CD4-positive, CD25-positive, alpha-beta regulatory T cell (primary cell): ENCODE results near the gene IL2RG. TPM values are rescaled to one million over a fixed set of nuclear protein-coding genes. Genes with fewer than 3 reads are reported as not detected.

Source experiments
- ATAC-seq, 2 donors: fragments of 150-1000 bp; cut with Tn5 transposase; one replicate each; pipeline ENCODE4 v1.10.0; 2021; ENCODE audit warnings: low read depth in 2 of 2, moderate number of reproducible peaks in 2 of 2, moderate library complexity in 1 of 2
- DNase-seq, 3 donors: peaks; one replicate each; pipeline versions ENCODE4 v3.0.0 to v3.0.0-alpha.2; 2012 to 2022; ENCODE audit warnings: mixed read lengths in 1 of 3
- H3K27ac ChIP-seq: one replicate; pipeline ENCODE4 v1.7.0; 2013; ENCODE audit warnings: mild to moderate bottlenecking, low read length; ENCODE audit not compliant: insufficient read depth, poor library complexity, severe bottlenecking
- H3K27me3 ChIP-seq: one replicate; pipeline ENCODE4 v1.7.0; 2013; ENCODE audit warnings: low read length; ENCODE audit not compliant: control insufficient read depth, insufficient read depth
- H3K36me3 ChIP-seq: one replicate; pipeline ENCODE4 v1.7.0; 2013; ENCODE audit warnings: mild to moderate bottlenecking, low read length, moderate library complexity; ENCODE audit not compliant: control insufficient read depth, insufficient read depth
- H3K4me1 ChIP-seq: 2 replicates; pipeline ENCODE4 v1.7.0; 2013; ENCODE audit warnings: mild to moderate bottlenecking, low read length; ENCODE audit not compliant: insufficient read depth, control insufficient read depth, poor library complexity, severe bottlenecking
- H3K4me3 ChIP-seq: one replicate; pipeline ENCODE4 v1.7.0; 2013; ENCODE audit warnings: low read depth, mild to moderate bottlenecking, low read length, moderate library complexity
- H3K9me3 ChIP-seq, 2 experiments: 1 replicate in 1 of 2; 2 replicates in 1 of 2; pipeline ENCODE4 v1.7.0; 2013; ENCODE audit warnings: low read length in 2 of 2, mild to moderate bottlenecking in 1 of 2, moderate library complexity in 1 of 2; ENCODE audit not compliant: control insufficient read depth in 2 of 2
- H3K27ac Mint-ChIP-seq, 3 donors: one replicate each; pipeline ENCODE4 v1.8.0; 2020 to 2022; ENCODE audit warnings: mild to moderate bottlenecking in 3 of 3, mixed read lengths in 3 of 3, moderate library complexity in 2 of 3
- H3K27me3 Mint-ChIP-seq: one replicate; pipeline ENCODE4 v1.8.0; 2022; ENCODE audit warnings: mild to moderate bottlenecking, mixed read lengths
- H3K36me3 Mint-ChIP-seq: one replicate; pipeline ENCODE4 v1.8.0; 2020; ENCODE audit warnings: mixed read lengths
- H3K4me1 Mint-ChIP-seq, 4 donors: one replicate each; pipeline ENCODE4 v1.8.0; 2020 to 2022; ENCODE audit warnings: mixed read lengths in 4 of 4, mild to moderate bottlenecking in 1 of 4
- H3K4me3 Mint-ChIP-seq, 4 donors: one replicate each; pipeline ENCODE4 v1.8.0; 2020 to 2022; ENCODE audit warnings: mild to moderate bottlenecking in 4 of 4, mixed read lengths in 4 of 4, moderate library complexity in 3 of 4
- H3K9me3 Mint-ChIP-seq, 7 donors: one replicate each; pipeline ENCODE4 v1.8.0; 2020 to 2022; ENCODE audit warnings: mixed read lengths in 7 of 7, mild to moderate bottlenecking in 3 of 7, moderate library complexity in 2 of 7
- polyA plus RNA-seq, 4 donors: library from polyadenylated mRNA; unstranded; fragments of 300-500 nt; fragmentation: Illumina TruSeq; gene quantifications; one replicate each; pipeline ENCODE4 v1.2.3, GENCODE V29; 2021
- total RNA-seq: library from RNA; stranded (reverse); gene quantifications from one replicate; pipeline ENCODE4 v1.2.3, GENCODE V29; 2022

The IL2RG gene
- total and polyA plus RNA-seq, 5 donors from 2014 or later: 504 to 1,278 (median 1,069) TPM

DNA sequence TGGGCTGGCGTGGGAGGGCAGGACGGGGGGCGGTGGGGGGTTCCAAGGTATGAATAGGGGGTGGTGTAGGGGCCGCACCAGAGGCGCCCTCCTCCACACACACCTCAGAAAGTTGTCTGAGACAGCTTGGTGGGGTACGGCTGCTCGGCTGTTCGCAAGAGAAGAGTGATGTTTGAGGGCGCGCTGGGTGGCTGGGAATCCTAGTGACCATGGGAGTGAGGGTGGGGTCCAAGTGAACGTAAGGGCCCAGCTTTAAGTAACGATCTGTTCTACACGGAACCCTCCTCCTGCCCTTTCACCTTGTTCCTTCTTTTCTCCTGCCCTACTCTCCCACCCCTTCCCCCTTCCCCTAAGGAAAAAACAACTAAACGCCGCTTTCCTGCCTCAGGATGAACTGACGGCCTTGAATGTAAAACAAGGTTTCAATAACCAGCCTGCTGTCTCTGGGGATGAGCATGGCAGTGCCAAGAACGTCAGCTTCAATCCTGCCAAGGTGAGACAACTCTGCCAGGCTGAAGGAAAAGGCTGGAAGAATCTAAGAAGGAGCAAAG, 7.7 kb upstream of the IL2RG start:
- Mint-ChIP-seq H3K4me3 (peak overlapping the region; percentile 91 to 95 (median 92)), H3K9me3 (no peaks in the 10 kb centered on the region), H3K4me1 (peaks cover 0 to 42% (median 3%) of the 10 kb centered on the region in 4 donors), H3K27ac (peak overlapping the region in 2 of 3 donors; percentile 71 to 93), H3K27me3 (no peaks in the 10 kb centered on the region), H3K36me3 (peaks cover 16% of the 10 kb centered on the region)
- peak overlapping the region; percentile 84 for H3K27ac ChIP-seq
- peak overlapping the region; percentile 66 for H3K4me3 ChIP-seq
- ATAC-seq: no peak
- H3K27me3 ChIP-seq: no peaks in the 10 kb centered on the region
- no peaks in the 10 kb centered on the region for H3K9me3 ChIP-seq
- peaks cover 29% of the 10 kb centered on the region for H3K36me3 ChIP-seq
- H3K4me1 ChIP-seq: peaks cover 19% of the 10 kb centered on the region
- no peak for DNase-seq

DNA sequence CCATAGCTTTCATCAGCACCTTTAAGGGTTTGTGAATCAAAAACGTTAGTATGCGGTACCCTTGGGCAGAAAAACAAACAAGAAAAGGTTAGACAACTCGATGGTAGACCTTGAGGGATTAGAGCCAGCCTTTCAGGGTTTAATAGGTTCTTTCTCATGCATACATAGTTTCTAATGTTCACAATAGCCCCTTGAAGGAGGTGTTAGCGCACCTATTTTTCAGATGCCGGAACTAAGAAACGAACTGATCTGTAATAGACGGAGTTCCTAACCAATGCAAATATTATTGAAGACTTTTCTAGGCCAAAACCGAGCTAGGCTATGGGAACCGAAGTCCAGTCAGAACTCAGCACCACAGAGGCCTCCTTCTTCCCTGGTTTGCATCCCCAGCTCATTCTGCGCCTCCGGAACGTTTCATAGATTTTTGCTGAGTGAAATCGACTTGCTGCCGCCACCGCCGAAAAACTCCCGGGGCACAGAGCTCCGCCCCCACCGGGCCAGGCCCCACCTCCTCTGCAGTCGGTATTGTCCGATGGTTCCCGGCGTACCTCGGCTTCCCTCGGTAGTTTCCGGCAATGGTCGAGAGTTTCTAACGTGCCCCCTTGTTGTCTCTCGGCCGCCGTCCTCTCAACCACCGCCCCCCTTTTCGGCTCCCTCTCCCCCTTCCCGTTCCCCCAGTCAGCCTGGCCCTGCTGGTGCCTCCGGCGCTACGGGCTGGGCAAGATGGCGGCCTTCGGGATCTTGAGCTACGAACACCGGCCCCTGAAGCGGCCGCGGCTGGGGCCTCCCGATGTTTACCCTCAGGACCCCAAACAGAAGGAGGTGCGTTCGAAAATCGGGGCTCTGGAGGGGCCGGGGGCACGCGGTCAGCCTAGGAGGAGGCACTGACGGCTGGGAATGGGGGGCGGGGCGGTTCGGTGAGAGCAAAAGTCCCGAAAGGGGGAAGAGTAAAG, 6.9 kb upstream of the IL2RG start, which contains the start of gene MED12:
Gene MED12, plus strand, starts transcription at position 565 of the 953 bp plus-strand sequence. Its CDS starts 159 bp downstream, at position 724.
- Histone ChIP-seq H3K27me3 (no peaks in the 10 kb centered on the region), H3K36me3 (peaks cover 23% of the 10 kb centered on the region), H3K4me1 (peaks cover 26% of the 10 kb centered on the region), H3K4me3 (peak within 1 kb of the TSS; percentile 75), H3K27ac (peak within 1 kb of the TSS; percentile 84), H3K9me3 (no peaks in the 10 kb centered on the region)
- peaks cover 0 to 45% (median 4%) of the 10 kb centered on the region in 4 donors for H3K4me1 Mint-ChIP-seq
- peaks cover 12% of the 10 kb centered on the region for H3K36me3 Mint-ChIP-seq
- no peaks in the 10 kb centered on the region for H3K9me3 Mint-ChIP-seq
- DNase-seq (peak; percentile 76 to 82 (median 78)), ATAC-seq (peak; percentile 89 to 93)
- H3K4me3 Mint-ChIP-seq: peak within 1 kb of the TSS; percentile 91 to 95 (median 92)
- peak within 1 kb of the TSS; percentile 95 to 96 (median 95) for H3K27ac Mint-ChIP-seq
- H3K27me3 Mint-ChIP-seq: no peaks in the 10 kb centered on the region

GRCh38 chrX:71117358-71117757, 6.0 kb upstream of the IL2RG start:
- Mint-ChIP-seq H3K9me3 (no peaks in the 10 kb centered on the region), H3K27me3 (no peaks in the 10 kb centered on the region), H3K36me3 (peaks cover 7% of the 10 kb centered on the region), H3K4me1 (peaks cover 0 to 48% (median 8%) of the 10 kb centered on the region in 4 donors), H3K4me3 (peak overlapping the region in 1 of 4 donors; percentile 94), H3K27ac (peak overlapping the region in 2 of 3 donors; percentile 40 to 95)
- no peak for DNase-seq
- H3K9me3 ChIP-seq: no peaks in the 10 kb centered on the region
- peak overlapping the region; percentile 84 for H3K27ac ChIP-seq
- ATAC-seq: no peak
- H3K36me3 ChIP-seq: peaks cover 14% of the 10 kb centered on the region
- H3K4me1 ChIP-seq: peaks cover 35% of the 10 kb centered on the region
- peak overlapping the region; percentile 75 for H3K4me3 ChIP-seq
- no peaks in the 10 kb centered on the region for H3K27me3 ChIP-seq

DNA sequence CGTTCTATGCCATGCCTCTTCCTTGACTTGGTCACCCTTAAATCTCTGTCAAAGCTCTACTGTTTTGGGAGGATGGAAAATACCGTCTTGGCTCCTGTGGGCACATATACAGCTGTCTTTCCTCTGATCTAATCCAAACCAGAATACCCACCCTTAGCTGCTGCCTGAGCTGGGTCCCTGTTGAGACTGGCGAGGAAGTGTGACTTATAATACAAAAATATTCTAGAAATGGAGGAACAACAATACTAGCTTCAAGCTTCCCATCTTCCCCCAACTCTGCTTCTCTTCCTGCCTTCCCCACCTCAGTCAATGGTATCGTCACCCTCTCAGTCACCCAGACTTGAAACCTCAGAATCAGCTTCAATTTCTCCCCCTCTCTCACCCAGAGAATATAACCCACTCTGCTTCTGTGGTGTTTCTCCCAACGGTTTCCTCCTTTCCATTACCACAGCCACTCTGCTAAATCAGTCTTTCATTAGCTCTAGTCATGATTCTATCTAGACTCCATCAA, 599 bp upstream of the IL2RG start:
- Histone ChIP-seq H3K4me1 (peaks cover 57% of the 10 kb centered on the region), H3K27me3 (no peaks in the 10 kb centered on the region), H3K9me3 (no peaks in the 10 kb centered on the region), H3K4me3 (peak overlapping the region; percentile 96), H3K27ac (peak overlapping the region; percentile 99), H3K36me3 (peaks cover 15% of the 10 kb centered on the region)
- Mint-ChIP-seq H3K36me3 (peaks cover 36% of the 10 kb centered on the region), H3K9me3 (no peaks in the 10 kb centered on the region), H3K27me3 (no peaks in the 10 kb centered on the region), H3K4me1 (peaks cover 0 to 67% (median 12%) of the 10 kb centered on the region in 4 donors), H3K27ac (peak overlapping the region; percentile 98 to 100 (median 99)), H3K4me3 (peak overlapping the region; percentile 89 to 98 (median 93))
- ATAC-seq: peak; percentile 1 to 12
- peak in 1 of 3 donors; percentile 47 for DNase-seq

DNA sequence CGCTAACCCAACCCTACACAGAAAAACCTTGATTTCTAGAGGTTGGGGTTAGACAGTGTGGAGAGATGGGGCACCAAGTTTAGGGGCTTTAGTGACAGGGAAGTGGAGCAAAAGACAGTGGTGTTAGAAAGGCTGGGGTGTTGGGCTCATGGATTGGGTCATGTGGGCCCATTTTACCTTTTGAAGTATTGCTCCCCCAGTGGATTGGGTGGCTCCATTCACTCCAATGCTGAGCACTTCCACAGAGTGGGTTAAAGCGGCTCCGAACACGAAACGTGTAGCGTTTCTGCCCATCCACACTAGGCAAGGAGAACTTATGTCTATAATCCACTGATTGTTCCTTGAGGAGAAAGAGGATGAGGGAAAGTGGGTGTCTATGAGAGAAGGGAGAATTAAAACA, 2.3 kb downstream of the IL2RG start:
- ATAC-seq (no peak), DNase-seq (peak in 2 of 3 donors; percentile 39 to 44)
- H3K9me3 Mint-ChIP-seq: no peaks in the 10 kb centered on the region
- Histone ChIP-seq H3K27me3 (no peaks in the 10 kb centered on the region), H3K36me3 (peaks cover 15% of the 10 kb centered on the region), H3K27ac (peak overlapping the region; percentile 99), H3K4me1 (peaks cover 87% of the 10 kb centered on the region), H3K4me3 (peak overlapping the region; percentile 96), H3K9me3 (no peaks in the 10 kb centered on the region)
- peak overlapping the region; percentile 89 to 98 (median 93) for H3K4me3 Mint-ChIP-seq
- no peaks in the 10 kb centered on the region for H3K27me3 Mint-ChIP-seq
- peak overlapping the region; percentile 91 to 100 (median 99) for H3K27ac Mint-ChIP-seq
- peaks cover 0 to 89% (median 28%) of the 10 kb centered on the region in 4 donors for H3K4me1 Mint-ChIP-seq
- H3K36me3 Mint-ChIP-seq: peaks cover 47% of the 10 kb centered on the region

DNA sequence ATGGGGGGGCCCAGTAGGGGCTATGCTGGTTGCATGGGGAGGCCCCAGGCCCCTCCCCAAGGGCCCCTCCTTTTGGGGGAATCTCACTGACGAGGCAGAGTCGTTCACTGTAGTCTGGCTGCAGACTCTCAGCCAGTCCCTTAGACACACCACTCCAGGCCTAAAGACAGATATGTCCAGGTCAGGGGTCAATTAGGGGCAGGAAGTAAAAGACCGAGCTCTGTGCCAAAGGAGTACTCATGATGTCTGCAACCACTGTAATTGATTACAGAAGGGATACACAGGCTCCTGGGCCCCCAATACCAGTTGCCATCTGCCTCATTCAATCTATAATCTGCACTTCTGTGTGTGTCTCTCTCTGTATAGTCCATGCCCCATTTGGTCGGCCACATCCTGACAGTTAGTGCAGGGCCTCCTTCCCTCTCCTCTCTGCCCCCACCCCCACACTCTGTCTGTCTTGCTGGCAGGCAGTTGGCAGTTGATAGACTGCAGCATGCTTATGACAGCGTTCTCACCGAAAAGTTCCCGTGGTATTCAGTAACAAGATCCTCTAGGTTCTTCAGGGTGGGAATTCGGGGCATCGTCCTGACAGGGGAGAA, 3.5 kb downstream of the IL2RG start:
- Mint-ChIP-seq H3K4me1 (peaks cover 0 to 93% (median 34%) of the 10 kb centered on the region in 4 donors), H3K27ac (peak overlapping the region; percentile 91 to 100 (median 99)), H3K36me3 (peaks cover 47% of the 10 kb centered on the region), H3K4me3 (peak overlapping the region; percentile 89 to 98 (median 93)), H3K27me3 (no peaks in the 10 kb centered on the region), H3K9me3 (no peaks in the 10 kb centered on the region)
- peak; percentile 30 to 44 for ATAC-seq
- H3K27me3 ChIP-seq: no peaks in the 10 kb centered on the region
- H3K9me3 ChIP-seq: no peaks in the 10 kb centered on the region
- peaks cover 15% of the 10 kb centered on the region for H3K36me3 ChIP-seq
- H3K4me1 ChIP-seq: peaks cover 87% of the 10 kb centered on the region
- H3K4me3 ChIP-seq: peak overlapping the region; percentile 96
- peak in 2 of 3 donors; percentile 43 to 79 for DNase-seq
- H3K27ac ChIP-seq: peak overlapping the region; percentile 99

GRCh38 chrX:71107245-71107644, 4.1 kb downstream of the IL2RG start:
- peaks cover 0 to 93% (median 34%) of the 10 kb centered on the region in 4 donors for H3K4me1 Mint-ChIP-seq

More at GRCh38 chrX:71107245-71107644, 4.1 kb downstream of the IL2RG start:
- Histone ChIP-seq H3K4me1 (peaks cover 87% of the 10 kb centered on the region), H3K4me3 (peak overlapping the region; percentile 96), H3K36me3 (peaks cover 15% of the 10 kb centered on the region), H3K9me3 (no peaks in the 10 kb centered on the region), H3K27me3 (no peaks in the 10 kb centered on the region), H3K27ac (peak overlapping the region; percentile 99)
- Mint-ChIP-seq H3K27me3 (no peaks in the 10 kb centered on the region), H3K36me3 (peaks cover 47% of the 10 kb centered on the region), H3K9me3 (no peaks in the 10 kb centered on the region), H3K4me3 (peak overlapping the region; percentile 89 to 98 (median 93)), H3K27ac (peak overlapping the region in 2 of 3 donors; percentile 99 to 100)
- ATAC-seq (no peak), DNase-seq (no peak)
